ENCODE data around the gene OTX2. TPM values are rescaled to one million over a fixed set of nuclear protein-coding genes. Genes with fewer than 3 reads are reported as not detected.

The OTX2 gene
- polyA plus RNA-seq, 3 donors = not detected

GRCh38 chr14:56812364-56813141, 2.3 kb upstream of the OTX2 start:
- no peak for DNase-seq

- no peak for DNase-seq
Observed at GRCh38 chr14:56811593-56812363, 1.5 kb upstream of the OTX2 start.

- no peak for DNase-seq
Observed at GRCh38 chr14:56810836-56811592, 735 bp upstream of the OTX2 start.

DNA sequence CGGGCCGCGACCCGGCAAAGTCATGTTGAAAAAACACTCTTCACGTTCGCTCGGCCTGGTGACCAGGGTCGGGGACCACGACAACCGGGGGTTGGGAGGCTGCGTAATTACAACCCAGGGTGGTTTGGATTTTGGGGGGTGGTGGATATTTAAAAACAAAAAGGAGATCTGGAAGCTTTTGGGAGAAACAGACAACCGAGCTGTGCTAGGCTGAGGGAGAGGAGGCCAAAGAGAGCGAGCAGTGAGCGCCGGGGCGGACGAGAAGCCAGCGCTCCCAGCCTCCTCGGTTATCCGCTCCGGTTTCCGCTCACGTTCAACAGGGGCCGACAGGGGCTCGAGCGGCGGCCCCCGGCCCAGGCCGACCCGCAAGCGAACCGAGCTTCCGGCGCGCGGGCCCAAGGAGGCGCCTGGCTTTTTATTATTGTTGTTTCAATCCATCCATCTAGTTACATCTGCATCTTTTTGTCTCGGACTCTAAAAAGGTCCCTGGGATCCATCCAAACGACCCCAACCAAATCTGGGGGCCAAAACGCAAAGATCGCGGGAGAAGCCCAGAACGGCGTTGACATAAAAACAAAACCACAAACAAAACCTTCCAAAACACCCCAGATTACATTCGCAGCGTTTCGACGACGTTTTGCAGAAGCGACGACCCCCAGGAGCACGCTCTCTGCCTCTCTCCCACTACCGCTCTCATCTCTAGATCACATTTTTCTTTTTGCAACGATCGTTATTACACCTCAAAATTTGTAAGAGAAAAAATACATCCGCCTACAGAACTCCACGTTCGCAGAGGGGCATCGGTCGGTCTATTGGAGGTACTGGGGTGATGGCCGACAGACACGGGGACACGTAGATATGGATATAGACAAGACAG, 771 bp downstream of the OTX2 start:
- DNase-seq = no peak

GRCh38 chr14:56808383-56809269, 1.7 kb downstream of the OTX2 start:
- no peak for DNase-seq

- DNase-seq = no peak
Observed at GRCh38 chr14:56808110-56808382, 2.2 kb downstream of the OTX2 start.

DNA sequence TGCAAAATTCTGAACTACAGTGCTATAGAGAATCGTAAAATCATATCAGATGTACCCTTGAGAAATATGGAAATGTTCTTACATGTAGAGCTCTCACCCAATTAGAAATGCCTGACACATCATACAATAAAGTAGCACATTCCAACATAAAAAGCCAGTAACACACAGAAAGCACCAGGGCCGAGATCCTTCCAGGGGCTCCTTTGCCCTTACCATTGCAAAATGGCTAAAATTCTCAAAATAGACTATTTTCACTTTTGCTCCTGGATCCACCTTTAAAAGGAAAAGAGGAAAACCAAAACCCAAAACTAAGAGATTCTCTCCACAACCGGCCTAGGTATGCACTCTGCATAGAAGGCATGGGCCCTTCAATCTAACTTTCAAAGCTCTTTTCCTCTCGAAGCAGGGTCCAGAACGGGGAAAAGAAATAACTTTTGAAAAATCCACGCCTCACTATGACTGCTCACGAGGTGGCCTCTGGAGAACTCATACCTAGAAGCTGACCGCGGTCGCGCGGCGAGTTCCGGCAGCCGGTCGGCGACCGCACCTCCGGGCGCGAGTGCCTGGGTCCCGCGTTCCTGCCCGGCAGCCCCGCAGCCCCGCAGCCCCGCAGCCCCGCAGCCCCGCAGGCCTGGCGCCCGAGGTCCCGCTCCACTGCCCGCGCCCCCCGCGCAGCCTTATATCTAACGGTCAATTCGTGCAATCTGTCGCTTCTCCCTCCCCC, 2.7 kb downstream of the OTX2 start:
- DNase-seq = no peak

- no peak for DNase-seq
Observed at GRCh38 chr14:56806760-56807159, 3.5 kb downstream of the OTX2 start.

- no peak for DNase-seq
Observed at GRCh38 chr14:56805992-56806727, 4.1 kb downstream of the OTX2 start.

DNA sequence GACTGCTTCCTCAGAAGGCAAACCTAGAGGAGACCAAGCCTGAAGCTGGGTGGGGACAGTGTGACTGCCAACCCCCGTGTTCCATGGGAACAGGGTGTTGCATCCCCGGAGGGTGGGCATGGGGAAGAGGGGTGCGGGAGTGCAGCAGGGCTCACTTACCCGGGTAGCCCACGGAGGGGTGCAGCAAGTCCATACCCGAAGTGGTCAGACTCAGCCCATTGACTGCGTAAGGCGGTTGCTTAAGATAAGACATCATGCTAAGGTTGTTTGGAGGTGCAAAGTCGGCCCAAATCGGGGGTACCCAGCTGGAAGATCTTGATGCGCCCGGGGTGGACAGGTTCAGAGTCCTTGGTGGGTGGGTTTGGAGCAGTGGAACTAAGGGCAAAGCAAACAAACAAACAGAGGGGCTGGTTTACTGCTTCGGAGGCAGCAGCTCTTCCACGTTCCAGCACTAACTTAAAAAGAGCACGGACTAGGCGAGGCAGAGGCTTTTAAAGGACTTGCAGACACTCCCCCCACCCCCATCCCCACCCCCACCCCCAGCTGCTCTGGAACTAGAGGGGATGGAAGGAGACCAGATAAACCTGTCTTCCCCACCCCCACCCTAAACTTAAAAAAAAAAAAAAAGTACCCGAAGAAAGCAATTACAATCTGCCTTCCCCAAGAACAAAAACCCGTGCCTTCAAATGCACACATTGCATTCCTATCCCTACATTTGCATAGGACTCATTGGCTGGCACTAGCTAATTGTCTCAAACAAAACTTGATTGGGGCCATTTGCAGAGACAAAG, 4.9 kb downstream of the OTX2 start:
- no peak for DNase-seq

- DNase-seq = no peak
Observed at GRCh38 chr14:56803816-56804535, 6.3 kb downstream of the OTX2 start.

DNA sequence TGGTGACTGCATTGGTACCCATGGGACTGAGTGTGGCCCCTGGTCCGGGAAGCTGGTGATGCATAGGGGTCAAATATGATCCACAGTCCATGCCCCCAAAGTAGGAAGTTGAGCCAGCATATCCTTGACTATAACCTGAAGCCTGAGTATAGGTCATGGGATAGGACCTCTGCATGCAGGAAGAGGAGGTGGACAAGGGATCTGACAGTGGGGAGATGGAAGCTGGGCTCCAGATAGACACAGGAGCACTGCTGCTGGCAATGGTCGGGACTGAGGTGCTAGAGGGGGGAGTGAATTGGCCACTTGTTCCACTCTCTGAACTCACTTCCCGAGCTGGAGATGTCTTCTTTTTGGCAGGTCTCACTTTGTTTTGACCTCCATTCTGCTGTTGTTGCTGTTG, 8.4 kb downstream of the OTX2 start:
- no peak for DNase-seq

GRCh38 chr14:56799343-56799645, 11.0 kb downstream of the OTX2 start:
- no peak for DNase-seq

GRCh38 chr14:56798447-56799342, 11.6 kb downstream of the OTX2 start:
- no peak for DNase-seq

DNA sequence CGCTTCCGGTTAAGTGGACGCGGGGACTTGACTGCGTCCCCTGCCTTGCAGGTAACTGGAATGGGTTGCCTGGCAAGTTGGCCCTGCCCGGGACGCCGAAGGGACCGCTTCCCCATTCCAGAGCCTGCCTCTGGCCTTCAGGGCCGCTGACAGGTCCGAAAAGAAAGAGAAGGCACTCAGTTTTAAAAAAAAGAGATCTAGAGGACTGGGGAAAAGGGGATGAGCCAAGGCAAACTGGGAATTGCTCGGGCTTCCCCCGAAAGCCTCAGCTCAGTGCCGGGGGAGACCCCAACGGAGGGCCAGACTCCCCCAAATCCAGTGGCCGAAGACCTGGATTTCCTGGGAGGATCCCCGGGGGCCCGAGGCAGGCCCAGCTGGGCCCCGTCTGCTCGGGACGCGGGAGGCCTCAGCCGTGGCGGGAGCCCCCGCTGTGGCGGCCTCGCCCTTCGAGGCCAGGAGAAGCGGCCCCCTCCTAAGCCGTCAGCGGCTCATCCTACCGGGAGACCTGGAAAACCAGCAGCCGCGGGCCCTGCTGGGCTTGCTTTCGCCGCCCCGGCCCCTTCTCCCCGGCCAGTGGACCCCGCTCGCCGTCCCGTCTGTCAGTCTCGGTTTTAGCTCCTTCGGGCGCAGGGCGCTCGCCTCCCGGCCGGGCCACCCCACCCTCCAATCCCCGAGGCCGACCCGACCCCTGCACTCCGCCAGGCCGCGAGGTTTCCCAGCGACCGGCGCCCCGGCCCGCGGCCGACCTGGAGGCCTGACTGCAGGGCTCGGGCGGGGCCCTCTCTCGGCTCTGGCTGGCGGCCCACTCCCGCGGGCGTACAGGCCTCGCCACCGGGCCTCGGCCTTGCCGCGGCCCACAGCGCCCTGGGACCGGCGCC, 12.5 kb downstream of the OTX2 start:
- no peak for DNase-seq

DNA sequence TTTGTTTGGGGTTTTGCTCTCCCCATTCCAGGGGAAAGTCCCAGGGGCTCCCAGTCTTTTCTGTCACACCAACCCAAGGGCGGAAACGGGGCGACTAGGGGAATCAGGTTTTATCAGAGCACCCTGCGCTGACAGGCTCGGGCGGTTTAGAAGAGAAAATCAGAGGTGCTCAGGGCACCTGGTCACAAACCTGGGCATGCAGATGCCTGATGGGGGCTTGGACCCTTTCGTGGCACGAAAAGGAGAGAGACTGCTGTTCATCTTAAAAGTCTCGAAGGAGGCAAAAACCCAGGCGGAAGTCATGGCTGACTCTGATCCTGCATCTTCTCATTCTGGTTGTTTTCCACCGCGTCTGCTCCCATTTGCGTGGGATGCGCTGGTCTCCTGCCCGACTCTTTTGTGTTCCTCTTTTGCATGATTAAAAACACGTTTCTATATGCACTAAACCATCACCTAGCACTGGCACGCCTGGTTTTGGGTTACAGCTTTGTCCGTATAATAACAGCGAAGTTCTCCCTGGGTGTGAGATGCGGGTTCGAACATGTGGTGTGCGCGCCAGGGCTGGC, 13.2 kb downstream of the OTX2 start:
- DNase-seq = no peak

Measured in renal pelvis (tissue), 4 donors.